ENCODE measurements around the gene IQGAP1.
A peak's percentile ranks its signal among the peaks of the same experiment; 100 is the strongest.

The IQGAP1 gene

GRCh38 chr15:90451053-90451850 lies 63.2 kb downstream of the IQGAP1 start:
- in situ Hi-C loops (cut with HindIII; ENCODE audit: low pct_ligation_motif_present, low sequenced_read_pairs), result no loop called here
- Histone ChIP-seq H3K4me3 (ENCODE audit: low read depth, low read length) (no peak overlapping the region), H3K27ac (peak overlapping the region; percentile 15), H3K36me3 (replicated peaks) (peaks cover 64% of the 10 kb centered on the region), H3K27me3 (replicated peaks) (no peaks in the 10 kb centered on the region)
- peak; percentile 64 for DNase-seq
- no peak for TF ChIP-seq CTCF (IDR thresholded peaks at IDR 0.05; ENCODE audit: low read depth, low read length, missing control alignments)

- no peaks in the 10 kb centered on the region for H3K27me3 ChIP-seq (replicated peaks)
- H3K4me3 ChIP-seq (ENCODE audit: low read depth, low read length), result no peak overlapping the region
- DNase-seq, result no peak
- no peak overlapping the region for H3K27ac ChIP-seq
- peaks cover 72% of the 10 kb centered on the region for H3K36me3 ChIP-seq (replicated peaks)
- no peak for TF ChIP-seq CTCF (IDR thresholded peaks at IDR 0.05; ENCODE audit: low read depth, low read length, missing control alignments)
- in situ Hi-C loops (cut with HindIII; ENCODE audit: low pct_ligation_motif_present, low sequenced_read_pairs), result no loop called here
Observed at GRCh38 chr15:90456236-90456635, 68.2 kb downstream of the IQGAP1 start.

GRCh38 chr15:90458061-90458460 lies 70.0 kb downstream of the IQGAP1 start:
- H3K27me3 ChIP-seq (replicated peaks), result no peaks in the 10 kb centered on the region
- DNase-seq, result no peak
- in situ Hi-C loops (cut with HindIII; ENCODE audit: low pct_ligation_motif_present, low sequenced_read_pairs), result no loop called here
- no peak overlapping the region for H3K4me3 ChIP-seq (ENCODE audit: low read depth, low read length)
- TF ChIP-seq CTCF (IDR thresholded peaks at IDR 0.05; ENCODE audit: low read depth, low read length, missing control alignments), result no peak
- H3K27ac ChIP-seq, result no peak overlapping the region
- peaks cover 61% of the 10 kb centered on the region for H3K36me3 ChIP-seq (replicated peaks)

- no peak for TF ChIP-seq CTCF (IDR thresholded peaks at IDR 0.05; ENCODE audit: low read depth, low read length, missing control alignments)
- peaks cover 50% of the 10 kb centered on the region for H3K36me3 ChIP-seq (replicated peaks)
Observed at GRCh38 chr15:90459368-90459767, 71.3 kb downstream of the IQGAP1 start.

GRCh38 chr15:90460142-90460824 lies 72.2 kb downstream of the IQGAP1 start:
- DNase-seq, result no peak
- in situ Hi-C loops (cut with HindIII; ENCODE audit: low pct_ligation_motif_present, low sequenced_read_pairs), result no loop called here
- no peak overlapping the region for H3K4me3 ChIP-seq (ENCODE audit: low read depth, low read length)
- H3K27me3 ChIP-seq (replicated peaks), result no peaks in the 10 kb centered on the region
- no peak for TF ChIP-seq CTCF (IDR thresholded peaks at IDR 0.05; ENCODE audit: low read depth, low read length, missing control alignments)
- H3K36me3 ChIP-seq (replicated peaks), result peaks cover 42% of the 10 kb centered on the region
- no peak overlapping the region for H3K27ac ChIP-seq

More at GRCh38 chr15:90459368-90459767, 71.3 kb downstream of the IQGAP1 start:
- Histone ChIP-seq H3K27ac (no peak overlapping the region), H3K4me3 (ENCODE audit: low read depth, low read length) (no peak overlapping the region), H3K27me3 (replicated peaks) (no peaks in the 10 kb centered on the region)
- no peak for DNase-seq
- in situ Hi-C loops (cut with HindIII; ENCODE audit: low pct_ligation_motif_present, low sequenced_read_pairs), result no loop called here

Data from brain microvascular endothelial cell (primary cell).